Measurements from ENCODE around the gene RBM47. TPM values are rescaled to one million over a fixed set of nuclear protein-coding genes. Genes with fewer than 3 reads are reported as not detected.
A peak's percentile ranks its signal among the peaks of the same experiment; 100 is the strongest.

The RBM47 gene
- total and polyA plus RNA-seq, 3 donors from 2014 or later: 17.8 to 95.1 (median 51.7) TPM

- Histone ChIP-seq H3K27ac (no peak overlapping the region), H3K9me3 (no peaks in the 10 kb centered on the region), H3K27me3 (no peaks in the 10 kb centered on the region), H3K36me3 (ENCODE audit: low read depth, missing control alignments) (no peaks in the 10 kb centered on the region), H3K4me3 (no peak overlapping the region), H3K4me1 (peaks cover 8% of the 10 kb centered on the region)
- TF ChIP-seq CTCF (IDR thresholded peaks at IDR 0.05) (no peak), POLR2A (IDR thresholded peaks at IDR 0.05) (no peak)
- intact Hi-C loops (cut with DNase I; ENCODE audit: low total_unique reads): no loop called here
- DNase-seq: no peak
Observed at GRCh38 chr4:40603281-40603680, 26.4 kb downstream of the RBM47 start.

GRCh38 chr4:40601641-40602040 is 28.0 kb downstream of the RBM47 start:
- H3K27me3 ChIP-seq: no peaks in the 10 kb centered on the region
- intact Hi-C loops (cut with DNase I; ENCODE audit: low total_unique reads): no loop called here
- no peak for TF ChIP-seq CTCF (IDR thresholded peaks at IDR 0.05)
- no peak for TF ChIP-seq POLR2A (IDR thresholded peaks at IDR 0.05)
- peak overlapping the region; percentile 3 to 49 for H3K27ac ChIP-seq
- no peak overlapping the region for H3K4me3 ChIP-seq
- DNase-seq: no peak
- H3K36me3 ChIP-seq (ENCODE audit: low read depth, missing control alignments): no peaks in the 10 kb centered on the region
- H3K9me3 ChIP-seq: no peaks in the 10 kb centered on the region
- WGBS, 2 donors: 76 to 82% methylated on average over 7 of the region's 7 CpGs
- H3K4me1 ChIP-seq: peaks cover 9% of the 10 kb centered on the region

- no peak for TF ChIP-seq POLR2A (IDR thresholded peaks at IDR 0.05)
- TF ChIP-seq CTCF (IDR thresholded peaks at IDR 0.05): no peak
- no peak for DNase-seq
- Histone ChIP-seq H3K9me3 (no peaks in the 10 kb centered on the region), H3K4me1 (peaks cover 16% of the 10 kb centered on the region), H3K27ac (peak overlapping the region in 1 of 2 donors; percentile 3), H3K4me3 (no peak overlapping the region), H3K36me3 (ENCODE audit: low read depth, missing control alignments) (no peaks in the 10 kb centered on the region), H3K27me3 (no peaks in the 10 kb centered on the region)
- WGBS, 2 donors: 79 to 91% methylated on average over 9 to 10 of the region's 10 CpGs
- intact Hi-C loops (cut with DNase I; ENCODE audit: low total_unique reads): no loop called here
Observed at GRCh38 chr4:40600850-40601249, 28.8 kb downstream of the RBM47 start.

GRCh38 chr4:40599431-40599830 is 30.2 kb downstream of the RBM47 start:
- Histone ChIP-seq H3K36me3 (ENCODE audit: low read depth, missing control alignments) (no peaks in the 10 kb centered on the region), H3K4me1 (peaks cover 25% of the 10 kb centered on the region), H3K27ac (peak overlapping the region in 1 of 2 donors; percentile 36), H3K4me3 (no peak overlapping the region), H3K27me3 (no peaks in the 10 kb centered on the region), H3K9me3 (no peaks in the 10 kb centered on the region)
- intact Hi-C loops (cut with DNase I; ENCODE audit: low total_unique reads): no loop called here
- no peak for DNase-seq
- 71 to 73% methylated on average over 2 of the region's 2 CpGs for WGBS, 2 donors
- TF ChIP-seq POLR2A (IDR thresholded peaks at IDR 0.05) (no peak), CTCF (IDR thresholded peaks at IDR 0.05) (no peak)

GRCh38 chr4:40596522-40596921 is 33.1 kb downstream of the RBM47 start:
- H3K27ac ChIP-seq: peak overlapping the region in 1 of 2 donors; percentile 68
- H3K36me3 ChIP-seq (ENCODE audit: low read depth, missing control alignments): no peaks in the 10 kb centered on the region
- 63 to 75% methylated on average over 4 of the region's 4 CpGs for WGBS, 2 donors
- H3K4me1 ChIP-seq: peaks cover 25% of the 10 kb centered on the region
- no peaks in the 10 kb centered on the region for H3K27me3 ChIP-seq
- intact Hi-C loops (cut with DNase I; ENCODE audit: low total_unique reads): no loop called here
- H3K9me3 ChIP-seq: no peaks in the 10 kb centered on the region
- no peak for DNase-seq
- no peak overlapping the region for H3K4me3 ChIP-seq
- TF ChIP-seq CTCF (IDR thresholded peaks at IDR 0.05) (no peak), POLR2A (IDR thresholded peaks at IDR 0.05) (no peak)
